Spleen (tissue), 11 donors: ENCODE measurements around the gene ECI1. TPM values are rescaled to one million over a fixed set of nuclear protein-coding genes. Genes with fewer than 3 reads are reported as not detected.
A peak's percentile ranks its signal among the peaks of the same experiment; 100 is the strongest.

Experiments
- DNase-seq: peaks from one replicate; pipeline ENCODE4 v3.0.0-alpha.2; 2020
- H3K27ac ChIP-seq, 8 donors: fragments of 200-600 bp; sonication (generic) in 7 of 8; 1 replicate in 4 of 8; 2 replicates in 4 of 8; pipeline versions ENCODE4 v1.5.0 to v1.8.0; 2016 to 2021; ENCODE audit warnings: inconsistent platforms in 4 of 8, mild to moderate bottlenecking in 4 of 8, moderate library complexity in 1 of 8
- H3K27me3 ChIP-seq, 7 donors: fragments of 200-600 bp; sonication (generic) in 6 of 7; replicated peaks in 1 of 7; 1 replicate in 4 of 7; 2 replicates in 3 of 7; pipeline versions ENCODE4 v1.5.0 to v1.8.0; 2016 to 2021; ENCODE audit warnings: inconsistent platforms in 3 of 7, mild to moderate bottlenecking in 1 of 7
- H3K36me3 ChIP-seq, 6 donors: fragments of 200-600 bp; sonication (generic) in 5 of 6; 1 replicate in 4 of 6; 2 replicates in 2 of 6; pipeline versions ENCODE4 v1.5.0 to v1.8.0; 2016 to 2021; ENCODE audit warnings: inconsistent platforms in 2 of 6
- H3K4me1 ChIP-seq, 6 donors: fragments of 200-600 bp; sonication (generic) in 5 of 6; 1 replicate in 3 of 6; 2 replicates in 3 of 6; pipeline versions ENCODE4 v1.5.0 to v1.8.0; 2016 to 2021; ENCODE audit warnings: inconsistent platforms in 3 of 6
- H3K4me3 ChIP-seq, 8 donors: fragments of 200-600 bp; sonication (generic) in 7 of 8; 1 replicate in 4 of 8; 2 replicates in 4 of 8; pipeline versions ENCODE4 v1.5.0 to v1.8.0; 2016 to 2021; ENCODE audit warnings: inconsistent platforms in 4 of 8, mild to moderate bottlenecking in 4 of 8, moderate library complexity in 2 of 8
- H3K9me3 ChIP-seq, 8 donors: fragments of 200-600 bp; sonication (generic) in 7 of 8; 1 replicate in 4 of 8; 2 replicates in 4 of 8; pipeline versions ENCODE4 v1.5.0 to v1.8.0; 2016 to 2021; ENCODE audit warnings: inconsistent platforms in 4 of 8
- POLR2A ChIP-seq, 3 donors: fragments of 450-650 bp; IDR thresholded peaks; one replicate each; pipeline ENCODE4 v1.5.1; 2017; ENCODE audit warnings: antibody characterized with exemption in 3 of 3, mild to moderate bottlenecking in 1 of 3
- POLR2AphosphoS5 ChIP-seq, 3 donors: sonication (generic); formaldehyde crosslinking; IDR thresholded peaks; one replicate each; pipeline ENCODE4 v1.5.1; 2017; ENCODE audit warnings: antibody characterized with exemption in 3 of 3
- WGBS, 5 donors: extraction: QIAGEN DNeasy Blood & Tissue Kit in 3 of 5; methylation state at CpG; one replicate each; pipeline versions ENCODE4 v1.1.5 to v1.1.7; 2013 to 2018; 5-methylcytosine and 5-hydroxymethylcytosine counted together
- intact Hi-C: fragments of 100-400 bp; cut with DNase I; formaldehyde crosslinking; loops from one replicate; pipeline ENCODE4 v1.15.0; 2023; ENCODE audit warnings: low total_unique reads
- polyA plus RNA-seq, 3 donors: library from polyadenylated mRNA; stranded (reverse); fragments of 200-250 nt; gene quantifications; one replicate each; pipeline ENCODE4 v1.2.1, GENCODE V29; 2013
- total RNA-seq, 7 donors: library from RNA; depleted of rRNA in 3 of 7; stranded (reverse); fragments of >200 nt in 3 of 7; fragmentation: NEBNext Ultra II Directional in 4 of 7; extraction: Animal tissue kit (Norgen Biotek cat#: 25700) in 4 of 7; gene quantifications; one replicate each; pipeline versions ENCODE4 v1.1.0 to v1.2.1, GENCODE V29; 2016 to 2021
- TF ChIP-seq, protein P1 (sequence below), 11 experiments: fragments of 200-600 bp in 7 of 11; fragments of 450-650 bp in 4 of 11; sonication (generic) in 4 of 11; IDR thresholded peaks in 8 of 11; conservative IDR thresholded peaks in 3 of 11; 1 replicate in 7 of 11; 2 replicates in 4 of 11; pipeline versions ENCODE4 v1.4.0 to v1.8.0; 2016 to 2021; ENCODE audit warnings: antibody characterized with exemption in 11 of 11, inconsistent platforms in 4 of 11, mild to moderate bottlenecking in 1 of 11
- donor health status: healthy with polysubstance abuse.
- donor health status: DM: no; HTN: no; CAD: no; lungs with moderate emphysema.
- donor health status: DM: no; HTN: no; CAD: no.
- donor health status: Bipolar disorder and iron deficiency.
- donor health status: healthy.
- donor health status: DM: no; HTN: no; CAD: no.
- donor health status: DM: yes; HTN: yes; CAD: no.

The ECI1 gene
- total and polyA plus RNA-seq, 10 donors, result 20.6 to 54.8 (median 34.0) TPM

DNA sequence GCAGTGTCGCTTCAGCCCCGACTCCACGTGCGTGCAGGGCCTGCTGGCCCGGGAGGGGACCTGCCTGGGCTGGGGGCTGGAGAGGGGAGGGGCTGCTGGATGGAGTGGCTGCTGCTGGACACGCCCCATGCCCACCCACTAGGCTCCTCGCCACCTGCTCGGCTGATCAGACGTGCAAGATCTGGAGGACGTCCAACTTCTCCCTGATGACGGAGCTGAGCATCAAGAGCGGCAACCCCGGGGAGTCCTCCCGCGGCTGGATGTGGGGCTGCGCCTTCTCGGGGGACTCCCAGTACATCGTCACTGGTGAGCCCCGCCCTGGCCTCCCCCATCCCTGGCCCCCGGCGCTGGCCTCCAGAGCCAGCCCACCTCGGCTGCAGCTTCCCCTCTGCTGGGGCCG is 43.1 kb downstream of the ECI1 start:
- 87 to 97% (median 89%) methylated on average over 11 to 23 of the region's 23 CpGs for WGBS, 5 donors
- no peak for DNase-seq

DNA sequence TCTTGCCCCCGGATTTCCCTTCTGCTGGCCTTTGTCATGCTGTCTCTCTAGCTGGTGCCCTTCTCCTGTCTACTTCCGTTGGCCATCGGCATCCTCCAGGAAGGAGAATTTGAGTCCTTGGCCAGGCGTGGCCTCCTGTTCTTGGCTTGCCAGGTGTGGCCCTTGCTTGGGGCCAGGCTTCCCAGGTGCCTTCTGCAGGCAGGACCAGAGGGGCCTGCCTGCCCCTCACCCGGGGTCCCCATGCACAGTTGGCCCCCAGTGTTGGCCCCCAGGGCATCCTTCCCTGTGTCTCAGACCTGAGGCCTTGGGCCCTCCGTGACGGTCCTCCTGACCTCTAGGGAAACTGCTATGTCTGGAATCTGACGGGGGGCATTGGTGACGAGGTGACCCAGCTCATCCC is 43.5 kb downstream of the ECI1 start:
- Histone ChIP-seq H3K27ac (no peak overlapping the region), H3K4me1 (peaks cover 19 to 63% (median 42%) of the 10 kb centered on the region in 6 donors), H3K4me3 (no peak overlapping the region), H3K36me3 (peaks cover 0 to 54% (median 33%) of the 10 kb centered on the region in 6 donors), H3K9me3 (no peaks in the 10 kb centered on the region), H3K27me3 (no peaks in the 10 kb centered on the region)
- WGBS, 5 donors, result 83 to 91% (median 86%) methylated on average over 9 of the region's 9 CpGs
- intact Hi-C loops, result no loop called here
- TF ChIP-seq POLR2A (IDR thresholded peaks at IDR 0.05), result no peak
- no peak for TF ChIP-seq POLR2AphosphoS5 (IDR thresholded peaks at IDR 0.05)
- TF ChIP-seq, protein P1, sequence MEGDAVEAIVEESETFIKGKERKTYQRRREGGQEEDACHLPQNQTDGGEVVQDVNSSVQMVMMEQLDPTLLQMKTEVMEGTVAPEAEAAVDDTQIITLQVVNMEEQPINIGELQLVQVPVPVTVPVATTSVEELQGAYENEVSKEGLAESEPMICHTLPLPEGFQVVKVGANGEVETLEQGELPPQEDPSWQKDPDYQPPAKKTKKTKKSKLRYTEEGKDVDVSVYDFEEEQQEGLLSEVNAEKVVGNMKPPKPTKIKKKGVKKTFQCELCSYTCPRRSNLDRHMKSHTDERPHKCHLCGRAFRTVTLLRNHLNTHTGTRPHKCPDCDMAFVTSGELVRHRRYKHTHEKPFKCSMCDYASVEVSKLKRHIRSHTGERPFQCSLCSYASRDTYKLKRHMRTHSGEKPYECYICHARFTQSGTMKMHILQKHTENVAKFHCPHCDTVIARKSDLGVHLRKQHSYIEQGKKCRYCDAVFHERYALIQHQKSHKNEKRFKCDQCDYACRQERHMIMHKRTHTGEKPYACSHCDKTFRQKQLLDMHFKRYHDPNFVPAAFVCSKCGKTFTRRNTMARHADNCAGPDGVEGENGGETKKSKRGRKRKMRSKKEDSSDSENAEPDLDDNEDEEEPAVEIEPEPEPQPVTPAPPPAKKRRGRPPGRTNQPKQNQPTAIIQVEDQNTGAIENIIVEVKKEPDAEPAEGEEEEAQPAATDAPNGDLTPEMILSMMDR (IDR thresholded peaks at IDR 0.05 in 8 of 11, conservative IDR thresholded peaks at IDR 0.05 in 3 of 11), result no peak
- no peak for DNase-seq

More for the DNA sequence above, 43.1 kb downstream of the ECI1 start:
- TF ChIP-seq POLR2A (IDR thresholded peaks at IDR 0.05), result no peak
- peak in 1 of 3 donors; percentile 12 for TF ChIP-seq POLR2AphosphoS5 (IDR thresholded peaks at IDR 0.05)
- Histone ChIP-seq H3K27me3 (no peaks in the 10 kb centered on the region), H3K9me3 (no peaks in the 10 kb centered on the region), H3K4me1 (peaks cover 23 to 68% (median 46%) of the 10 kb centered on the region in 6 donors), H3K4me3 (no peak overlapping the region), H3K36me3 (peaks cover 0 to 54% (median 33%) of the 10 kb centered on the region in 6 donors), H3K27ac (no peak overlapping the region)
- intact Hi-C loops, result no loop called here

DNA sequence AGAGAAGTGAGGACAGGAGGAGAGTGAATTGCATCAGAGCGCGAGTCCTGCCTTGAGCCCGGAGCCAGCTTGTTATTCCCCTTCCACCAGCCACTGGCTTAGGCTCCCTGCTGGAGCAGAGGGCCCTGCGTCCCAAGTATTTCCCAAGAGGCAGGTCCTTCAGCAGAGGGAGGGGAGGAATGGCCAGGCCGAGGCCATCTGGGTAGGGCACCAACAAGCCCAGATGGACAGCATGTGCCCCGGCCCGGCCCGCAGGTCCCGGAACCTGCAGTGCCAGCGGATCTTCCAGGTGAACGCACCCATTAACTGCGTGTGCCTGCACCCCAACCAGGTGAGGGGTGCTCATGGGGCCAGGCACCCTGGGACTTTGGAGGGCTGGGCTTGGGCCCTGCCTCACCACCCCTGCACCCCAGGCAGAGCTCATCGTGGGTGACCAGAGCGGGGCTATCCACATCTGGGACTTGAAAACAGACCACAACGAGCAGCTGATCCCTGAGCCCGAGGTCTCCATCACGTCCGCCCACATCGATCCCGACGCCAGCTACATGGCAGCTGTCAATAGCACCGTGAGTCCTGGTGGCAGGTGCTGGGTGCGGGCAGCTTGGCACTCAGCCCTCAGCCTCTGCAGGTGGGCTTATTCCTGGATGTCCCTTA is 44.5 kb downstream of the ECI1 start:
- no peaks in the 10 kb centered on the region for H3K9me3 ChIP-seq
- peaks cover 0 to 46% (median 33%) of the 10 kb centered on the region in 6 donors for H3K36me3 ChIP-seq
- TF ChIP-seq, protein P1 (IDR thresholded peaks at IDR 0.05 in 8 of 11, conservative IDR thresholded peaks at IDR 0.05 in 3 of 11), result no peak
- TF ChIP-seq POLR2AphosphoS5 (IDR thresholded peaks at IDR 0.05), result peak in 1 of 3 donors; percentile 43
- no peak for TF ChIP-seq POLR2A (IDR thresholded peaks at IDR 0.05)
- H3K27me3 ChIP-seq, result no peaks in the 10 kb centered on the region
- DNase-seq, result no peak
- peak overlapping the region in 1 of 8 donors; percentile 82 for H3K4me3 ChIP-seq
- WGBS, 5 donors, result 84 to 94% (median 90%) methylated on average over 10 to 23 of the region's 23 CpGs
- H3K27ac ChIP-seq, result peak overlapping the region in 2 of 8 donors; percentile 97 to 99
- intact Hi-C loops, result no loop called here
- peaks cover 12 to 54% (median 34%) of the 10 kb centered on the region in 6 donors for H3K4me1 ChIP-seq

- Histone ChIP-seq H3K27me3 (no peaks in the 10 kb centered on the region), H3K4me3 (peak overlapping the region in 6 of 8 donors; percentile 61 to 82 (median 68)), H3K27ac (peak overlapping the region in 5 of 8 donors; percentile 97 to 99 (median 98)), H3K36me3 (peaks cover 0 to 43% (median 33%) of the 10 kb centered on the region in 6 donors), H3K4me1 (peaks cover 12 to 49% (median 32%) of the 10 kb centered on the region in 6 donors), H3K9me3 (no peaks in the 10 kb centered on the region)
- intact Hi-C loops, result no loop called here
- TF ChIP-seq, protein P1 (IDR thresholded peaks at IDR 0.05 in 8 of 11, conservative IDR thresholded peaks at IDR 0.05 in 3 of 11), result no peak
- TF ChIP-seq POLR2A (IDR thresholded peaks at IDR 0.05) (no peak), POLR2AphosphoS5 (IDR thresholded peaks at IDR 0.05) (no peak)
- WGBS, 5 donors, result 74 to 87% (median 81%) methylated on average over 18 of the region's 18 CpGs
- no peak for DNase-seq
Observed at GRCh38 chr16:2206420-2206779, 45.0 kb downstream of the ECI1 start.
